Mesodermal cell (in vitro differentiated cells): ENCODE results near the gene PTPN1.
"Not testable (repeated sequence)": the region's sequence is repeated elsewhere in the genome, so short reads cannot be mapped to it uniquely, and the experiment has no call there.

Experiments
- H3K27ac ChIP-seq: 2 replicates; pipeline ENCODE4 v1.7.0; 2013; ENCODE audit warnings: mild to moderate bottlenecking, low read depth, low read length, moderate library complexity; ENCODE audit not compliant: severe bottlenecking
- H3K36me3 ChIP-seq: 2 replicates; pipeline ENCODE4 v1.7.1; 2013; ENCODE audit warnings: mild to moderate bottlenecking, low read length, moderate library complexity; ENCODE audit not compliant: control insufficient read depth, insufficient read depth
- H3K4me1 ChIP-seq: one replicate; pipeline ENCODE4 v1.7.1; 2013; ENCODE audit warnings: mild to moderate bottlenecking, low read length; ENCODE audit not compliant: insufficient read depth, control insufficient read depth, poor library complexity, severe bottlenecking
- H3K4me3 ChIP-seq: 2 replicates; pipeline ENCODE4 v1.7.0; 2013; ENCODE audit warnings: low read length, control low read depth, mild to moderate bottlenecking; ENCODE audit not compliant: insufficient read depth, poor library complexity, severe bottlenecking; ENCODE audit errors: extremely low read depth
- H3K9me3 ChIP-seq: 2 replicates; pipeline ENCODE4 v1.7.1; 2013; ENCODE audit warnings: mild to moderate bottlenecking, low read length, moderate library complexity; ENCODE audit not compliant: control insufficient read depth
- WGBS, 2 experiments: methylation state at CpG; one replicate each; pipeline ENCODE4 v1.1.5; 2013; ENCODE audit warnings: missing lambda C conversion rate in 2 of 2; ENCODE audit not compliant: insufficient coverage in 2 of 2; 5-methylcytosine and 5-hydroxymethylcytosine counted together

PTPN1 gene

DNA sequence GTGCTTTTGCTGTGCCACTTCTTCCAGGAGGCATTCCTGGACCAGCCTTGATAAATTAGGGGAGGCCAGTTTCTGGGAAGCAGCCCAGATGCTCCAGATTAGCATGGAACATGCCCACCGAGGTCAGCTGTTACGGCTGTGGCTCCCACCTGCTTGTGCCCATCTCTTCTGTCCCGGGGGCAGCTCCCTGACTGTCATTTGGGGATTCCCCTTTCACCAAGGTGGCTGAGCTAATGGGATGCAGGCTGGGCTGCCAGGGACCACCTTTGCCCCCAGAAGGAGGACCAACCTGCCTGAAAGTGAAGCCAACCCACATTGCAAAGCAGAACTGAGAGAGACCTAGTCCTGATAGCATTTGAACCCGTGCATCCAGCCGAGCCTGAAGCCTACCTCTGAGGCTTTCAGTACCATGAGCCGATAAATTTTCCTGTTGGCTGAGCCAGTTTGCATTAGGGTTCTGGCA lies 85.3 kb downstream of the PTPN1 start:
- H3K4me3 ChIP-seq: no peak overlapping the region
- whole genome bisulfite sequencing, 2 experiments: 88 to 89% methylated on average over 5 to 6 of the region's 6 CpGs
- no peak overlapping the region for H3K27ac ChIP-seq
- peaks cover 9% of the 10 kb centered on the region for H3K4me1 ChIP-seq
- no peaks in the 10 kb centered on the region for H3K9me3 ChIP-seq
- no peaks in the 10 kb centered on the region for H3K36me3 ChIP-seq

GRCh38 chr20:50595988-50596693 lies 86.0 kb downstream of the PTPN1 start:
- H3K36me3 ChIP-seq: no peaks in the 10 kb centered on the region
- no peaks in the 10 kb centered on the region for H3K9me3 ChIP-seq
- 68 to 73% methylated on average over 13 to 15 of the region's 15 CpGs for WGBS, 2 experiments
- peaks cover 9% of the 10 kb centered on the region for H3K4me1 ChIP-seq
- no peak overlapping the region for H3K27ac ChIP-seq
- no peak overlapping the region for H3K4me3 ChIP-seq

DNA sequence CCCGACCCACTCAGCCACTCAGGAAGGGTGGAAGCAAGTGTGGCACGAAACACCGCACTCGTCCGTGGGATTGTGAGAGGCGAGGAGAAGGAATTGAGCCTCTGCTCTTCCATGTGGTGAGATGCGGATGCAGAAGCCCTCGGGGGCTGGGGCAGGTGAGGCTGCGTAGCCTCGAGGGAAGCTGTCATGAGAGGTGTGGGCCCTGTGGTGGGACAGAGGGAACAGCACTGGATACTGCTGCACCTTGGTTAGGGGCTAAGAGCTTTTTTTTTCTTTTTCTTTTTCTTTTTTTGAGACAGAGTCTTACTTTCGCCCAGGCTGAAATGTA lies 86.5 kb downstream of the PTPN1 start:
- H3K4me3 ChIP-seq: no peak overlapping the region
- 93 to 96% methylated on average over 7 to 11 of the region's 11 CpGs for WGBS, 2 experiments
- H3K36me3 ChIP-seq: no peaks in the 10 kb centered on the region
- H3K27ac ChIP-seq: no peak overlapping the region
- no peaks in the 10 kb centered on the region for H3K9me3 ChIP-seq
- H3K4me1 ChIP-seq: peaks cover 9% of the 10 kb centered on the region

GRCh38 chr20:50597406-50597969 lies 87.3 kb downstream of the PTPN1 start:
- Histone ChIP-seq H3K27ac (no peak overlapping the region), H3K36me3 (no peaks in the 10 kb centered on the region), H3K4me1 (peaks cover 9% of the 10 kb centered on the region), H3K9me3 (no peaks in the 10 kb centered on the region), H3K4me3 (no peak overlapping the region)
- 91 to 98% methylated on average over 13 to 20 of the region's 22 CpGs for WGBS, 2 experiments

- Histone ChIP-seq H3K27ac (no peak overlapping the region), H3K4me1 (peaks cover 9% of the 10 kb centered on the region), H3K4me3 (no peak overlapping the region), H3K36me3 (no peaks in the 10 kb centered on the region), H3K9me3 (no peaks in the 10 kb centered on the region)
- WGBS, 2 experiments: 89 to 98% methylated on average over 3 to 4 of the region's 7 CpGs
Observed at GRCh38 chr20:50598074-50598473, 87.9 kb downstream of the PTPN1 start.

DNA sequence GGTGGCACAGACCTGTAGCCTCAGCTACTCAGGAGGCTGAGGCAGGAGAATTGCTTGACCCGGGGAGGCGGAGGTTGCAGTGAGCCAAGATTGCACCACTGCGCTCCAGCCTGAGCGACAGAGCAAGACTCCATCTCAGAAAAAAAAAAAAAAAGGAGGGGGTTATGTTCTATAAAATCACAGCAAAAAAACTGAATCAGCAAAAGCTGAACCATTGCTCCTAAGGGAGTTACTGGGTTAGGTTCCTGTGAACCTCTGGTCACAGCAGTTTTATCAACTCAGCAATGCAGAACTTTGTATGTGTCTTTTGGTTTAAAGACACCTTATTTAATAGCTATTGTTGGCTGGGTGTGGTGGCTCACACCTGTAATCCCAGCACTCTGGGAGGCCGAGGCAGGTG lies 88.6 kb downstream of the PTPN1 start:
- H3K27ac ChIP-seq, H3K4me3 ChIP-seq, H3K4me1 ChIP-seq, H3K36me3 ChIP-seq, H3K9me3 ChIP-seq: not testable (repeated sequence)
- WGBS, 2 experiments: 86 to 100% methylated on average over 1 to 3 of the region's 5 CpGs

DNA sequence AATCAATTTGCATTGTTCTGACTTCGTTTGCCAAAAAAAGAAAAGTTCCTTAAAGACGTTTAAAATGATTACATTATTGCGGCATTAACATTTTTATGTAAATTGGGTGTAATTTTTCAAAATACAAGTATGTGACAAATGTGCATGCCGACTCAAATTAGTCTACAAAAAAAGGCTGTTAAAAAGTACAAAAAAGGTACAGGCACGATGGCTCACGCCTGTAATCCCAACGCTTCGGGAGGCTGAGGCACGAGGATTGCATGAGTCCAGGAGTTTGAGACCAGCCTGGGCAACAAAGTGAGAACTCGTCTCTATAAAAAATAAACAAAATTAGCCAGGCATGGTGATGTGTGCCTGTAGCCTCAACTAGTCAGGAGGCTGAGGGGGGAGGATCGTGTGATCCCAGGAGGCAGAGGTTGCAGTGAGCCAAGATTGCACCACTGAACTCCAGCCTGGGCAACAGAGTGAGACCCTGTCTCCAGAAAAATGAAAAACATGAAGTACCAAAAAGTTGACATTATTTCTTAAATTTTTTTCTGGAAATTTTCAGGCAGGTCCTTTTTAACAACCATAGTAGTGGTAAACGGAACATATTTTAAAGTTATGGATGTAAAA lies 90.2 kb downstream of the PTPN1 start:
- H3K36me3 ChIP-seq: no peaks in the 10 kb centered on the region
- no peaks in the 10 kb centered on the region for H3K9me3 ChIP-seq
- WGBS, 2 experiments: 95 to 97% methylated on average over 10 to 11 of the region's 12 CpGs
- no peak overlapping the region for H3K27ac ChIP-seq
- peaks cover 5% of the 10 kb centered on the region for H3K4me1 ChIP-seq
- no peak overlapping the region for H3K4me3 ChIP-seq

DNA sequence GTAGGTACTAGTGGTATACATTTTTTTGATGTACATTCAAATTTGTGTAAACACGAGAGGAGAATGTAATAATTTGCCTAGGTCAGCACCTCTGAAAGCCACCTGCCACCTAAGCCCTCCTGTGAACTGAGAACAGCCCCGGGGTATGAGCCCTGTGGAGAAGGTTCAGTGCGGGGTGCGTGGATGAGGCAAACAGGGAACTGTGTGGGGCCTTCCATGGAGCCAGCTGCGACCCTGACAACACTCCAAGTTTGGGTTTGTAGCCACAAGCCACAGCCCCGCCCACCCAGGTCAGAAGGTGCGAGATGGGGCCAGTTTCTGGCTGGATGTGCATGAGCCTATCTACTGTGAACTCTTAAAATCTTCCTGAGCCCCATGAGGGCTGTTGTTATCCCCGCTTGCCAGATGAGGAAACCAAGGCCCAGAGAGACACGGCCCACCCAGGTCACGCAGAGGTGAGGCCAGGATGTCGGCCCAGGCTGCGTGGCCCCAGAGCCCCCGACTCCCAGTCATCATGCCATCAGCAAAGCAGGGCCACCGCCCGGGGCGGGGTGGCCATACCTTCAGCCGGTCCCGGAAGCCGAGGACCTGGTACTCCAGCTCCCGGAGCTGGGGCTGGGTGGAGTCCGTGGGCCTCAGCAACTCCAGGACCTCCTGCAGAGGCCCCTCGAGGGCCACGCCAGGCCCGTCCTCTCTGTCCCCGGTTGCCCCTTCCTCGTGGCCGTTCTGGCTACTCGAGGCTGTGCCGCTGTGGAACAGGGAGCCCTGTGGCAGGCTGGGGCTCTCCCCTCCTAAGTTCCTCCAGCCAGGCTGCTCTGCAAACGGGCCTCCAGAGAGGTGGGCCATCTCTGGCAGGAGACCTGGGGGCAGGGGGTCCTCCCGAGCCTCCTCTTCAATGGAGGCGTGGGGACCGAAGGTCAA lies 91.6 kb downstream of the PTPN1 start:
- Histone ChIP-seq H3K4me1 (no peaks in the 10 kb centered on the region), H3K36me3 (no peaks in the 10 kb centered on the region), H3K4me3 (no peak overlapping the region), H3K27ac (no peak overlapping the region), H3K9me3 (no peaks in the 10 kb centered on the region)
- WGBS, 2 experiments: 92 to 94% methylated on average over 31 to 33 of the region's 33 CpGs

DNA sequence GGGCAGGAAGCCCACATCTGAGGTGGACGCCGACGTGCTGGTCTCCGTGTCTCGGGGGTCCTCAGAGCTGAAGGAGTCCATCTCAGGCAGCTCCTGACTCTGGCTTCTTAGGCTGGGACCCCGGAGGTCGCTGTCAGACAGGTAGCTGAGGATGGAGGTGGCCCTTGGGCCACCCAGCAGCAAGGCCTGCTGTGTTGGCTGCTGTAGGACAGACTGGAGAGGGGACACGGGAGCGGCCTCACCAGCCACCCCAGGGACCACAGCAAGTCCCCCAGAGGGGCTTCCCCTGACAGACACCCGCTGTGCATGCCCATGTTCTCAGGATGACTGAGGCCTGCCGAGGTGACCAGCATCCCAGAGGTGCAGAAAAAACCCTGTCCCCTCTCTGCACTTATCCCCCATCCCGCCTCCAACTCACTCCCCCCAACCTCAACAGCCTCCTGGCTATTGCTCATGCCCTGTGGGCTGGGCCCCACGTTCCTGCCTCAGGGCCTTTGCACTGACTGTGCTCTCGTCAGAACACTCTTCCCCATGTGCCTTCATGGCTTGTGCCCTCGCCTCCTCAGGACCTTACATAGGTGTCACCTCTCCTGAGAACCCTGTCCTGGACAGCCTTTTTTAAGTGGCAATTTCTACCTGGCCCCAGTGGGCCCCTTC lies 92.4 kb downstream of the PTPN1 start:
- H3K4me3 ChIP-seq: no peak overlapping the region
- WGBS, 2 experiments: 93 to 95% methylated on average over 14 to 15 of the region's 15 CpGs
- H3K36me3 ChIP-seq: no peaks in the 10 kb centered on the region
- no peaks in the 10 kb centered on the region for H3K4me1 ChIP-seq
- H3K27ac ChIP-seq: no peak overlapping the region
- H3K9me3 ChIP-seq: no peaks in the 10 kb centered on the region

GRCh38 chr20:50604451-50604850 lies 94.3 kb downstream of the PTPN1 start:
- H3K36me3 ChIP-seq: no peaks in the 10 kb centered on the region
- WGBS, 2 experiments: 94 to 97% methylated on average over 10 to 11 of the region's 12 CpGs
- no peaks in the 10 kb centered on the region for H3K4me1 ChIP-seq
- no peak overlapping the region for H3K4me3 ChIP-seq
- no peaks in the 10 kb centered on the region for H3K9me3 ChIP-seq
- H3K27ac ChIP-seq: no peak overlapping the region
